Measurements from ENCODE around the gene ZBTB21.
A peak's percentile ranks its signal among the peaks of the same experiment; 100 is the strongest.

Gene ZBTB21

GRCh38 chr21:42026082-42026435 is 15.9 kb upstream of the ZBTB21 start:
- DNase-seq (ENCODE audit: low spot score) = no peak
- Histone ChIP-seq H2BK120ac (ENCODE audit: low read depth, low read length) (no peak overlapping the region), H3K23ac (ENCODE audit: low read depth, low read length, poor library complexity) (no peak overlapping the region), H3K79me1 (ENCODE audit: low read depth, low read length) (peaks cover 3% of the 10 kb centered on the region), H3K4me1 (ENCODE audit: control insufficient read depth in 2 of 2, insufficient read depth in 1 of 2, low read depth in 1 of 2, low read length in 2 of 2) (peaks cover 16 to 23% of the 10 kb centered on the region in 2 donors), H2BK5ac (ENCODE audit: low read length) (no peak overlapping the region), H3K4me2 (ENCODE audit: insufficient read depth, low read length, poor library complexity, severe bottlenecking) (no peak overlapping the region), H3K4me3 (ENCODE audit: low read length in 2 of 2) (no peak overlapping the region), H3K36me3 (replicated peaks in 1 of 2; ENCODE audit: control insufficient read depth in 2 of 2, insufficient read depth in 2 of 2, low read length in 2 of 2) (no peaks in the 10 kb centered on the region), H3K9ac (ENCODE audit: low read depth, low read length, poor library complexity) (no peak overlapping the region), H3K27me3 (ENCODE audit: control insufficient read depth in 3 of 3, insufficient read depth in 3 of 3, low read depth in 1 of 3, low read length in 3 of 3) (peaks cover 0 to 10% (median 0%) of the 10 kb centered on the region in 3 experiments), H2BK15ac (ENCODE audit: low read length) (peak overlapping the region; percentile 50), H2AFZ (ENCODE audit: low read length) (no peak overlapping the region), H3K4ac (ENCODE audit: low read length) (no peak overlapping the region), H3K27ac (replicated peaks; ENCODE audit: low read length) (no peak overlapping the region), H4K8ac (ENCODE audit: low read depth, low read length) (no peak overlapping the region), H2BK12ac (ENCODE audit: low read length) (no peak overlapping the region), H3K9me3 (replicated peaks in 1 of 2; ENCODE audit: control insufficient read depth in 2 of 2, insufficient read depth in 1 of 2, low read depth in 1 of 2, low read length in 2 of 2) (peaks cover 0 to 6% of the 10 kb centered on the region in 2 donors), H3K18ac (ENCODE audit: low read length) (peak overlapping the region; percentile 65), H4K91ac (ENCODE audit: low read depth, low read length, poor library complexity) (peak overlapping the region; percentile 61), H2AK5ac (ENCODE audit: low read depth, low read length) (peak overlapping the region; percentile 47), H3K14ac (ENCODE audit: low read length) (no peak overlapping the region)
- no CpG with 5 or more reads among the region's 9 CpGs for WGBS, 2 donors (ENCODE audit: extremely low coverage in 2 of 2, insufficient read length in 2 of 2, insufficient replicate concordance in 1 of 2)

GRCh38 chr21:42025376-42026081 is 15.4 kb upstream of the ZBTB21 start:
- no peak overlapping the region for H3K23ac ChIP-seq (ENCODE audit: low read depth, low read length, poor library complexity)
- H2BK12ac ChIP-seq (ENCODE audit: low read length) = no peak overlapping the region
- peaks cover 0 to 6% of the 10 kb centered on the region in 2 donors for H3K9me3 ChIP-seq (replicated peaks in 1 of 2; ENCODE audit: control insufficient read depth in 2 of 2, insufficient read depth in 1 of 2, low read depth in 1 of 2, low read length in 2 of 2)
- H2BK5ac ChIP-seq (ENCODE audit: low read length) = no peak overlapping the region
- H3K27ac ChIP-seq (replicated peaks; ENCODE audit: low read length) = no peak overlapping the region
- H3K4me2 ChIP-seq (ENCODE audit: insufficient read depth, low read length, poor library complexity, severe bottlenecking) = no peak overlapping the region
- peak overlapping the region; percentile 50 for H2BK15ac ChIP-seq (ENCODE audit: low read length)
- no peak overlapping the region for H4K91ac ChIP-seq (ENCODE audit: low read depth, low read length, poor library complexity)
- H2AK5ac ChIP-seq (ENCODE audit: low read depth, low read length) = peak overlapping the region; percentile 47
- H2AFZ ChIP-seq (ENCODE audit: low read length) = no peak overlapping the region
- no peak overlapping the region for H3K9ac ChIP-seq (ENCODE audit: low read depth, low read length, poor library complexity)
- H3K4ac ChIP-seq (ENCODE audit: low read length) = no peak overlapping the region
- WGBS, 2 donors (ENCODE audit: extremely low coverage in 2 of 2, insufficient read length in 2 of 2, insufficient replicate concordance in 1 of 2) = no CpG with 5 or more reads among the region's 12 CpGs
- H3K27me3 ChIP-seq (ENCODE audit: control insufficient read depth in 3 of 3, insufficient read depth in 3 of 3, low read depth in 1 of 3, low read length in 3 of 3) = peaks cover 0 to 6% (median 0%) of the 10 kb centered on the region in 3 experiments
- H3K79me1 ChIP-seq (ENCODE audit: low read depth, low read length) = peaks cover 3% of the 10 kb centered on the region
- H3K14ac ChIP-seq (ENCODE audit: low read length) = no peak overlapping the region
- peaks cover 17 to 26% of the 10 kb centered on the region in 2 donors for H3K4me1 ChIP-seq (ENCODE audit: control insufficient read depth in 2 of 2, insufficient read depth in 1 of 2, low read depth in 1 of 2, low read length in 2 of 2)
- DNase-seq (ENCODE audit: low spot score) = no peak
- no peak overlapping the region for H4K8ac ChIP-seq (ENCODE audit: low read depth, low read length)
- H3K36me3 ChIP-seq (replicated peaks in 1 of 2; ENCODE audit: control insufficient read depth in 2 of 2, insufficient read depth in 2 of 2, low read length in 2 of 2) = no peaks in the 10 kb centered on the region
- H2BK120ac ChIP-seq (ENCODE audit: low read depth, low read length) = no peak overlapping the region
- no peak overlapping the region for H3K4me3 ChIP-seq (ENCODE audit: low read length in 2 of 2)
- peak overlapping the region; percentile 42 for H3K18ac ChIP-seq (ENCODE audit: low read length)

GRCh38 chr21:42022906-42023305 is 12.7 kb upstream of the ZBTB21 start:
- H3K23ac ChIP-seq (ENCODE audit: low read depth, low read length, poor library complexity) = no peak overlapping the region
- H3K4me3 ChIP-seq (ENCODE audit: low read length in 2 of 2) = no peak overlapping the region
- H3K9me3 ChIP-seq (replicated peaks in 1 of 2; ENCODE audit: control insufficient read depth in 2 of 2, insufficient read depth in 1 of 2, low read depth in 1 of 2, low read length in 2 of 2) = peaks cover 0 to 6% of the 10 kb centered on the region in 2 donors
- no peak overlapping the region for H4K8ac ChIP-seq (ENCODE audit: low read depth, low read length)
- no peak overlapping the region for H2BK12ac ChIP-seq (ENCODE audit: low read length)
- H3K9ac ChIP-seq (ENCODE audit: low read depth, low read length, poor library complexity) = no peak overlapping the region
- no peak overlapping the region for H2BK15ac ChIP-seq (ENCODE audit: low read length)
- no peak overlapping the region for H3K18ac ChIP-seq (ENCODE audit: low read length)
- no peak overlapping the region for H3K14ac ChIP-seq (ENCODE audit: low read length)
- no peaks in the 10 kb centered on the region for H3K36me3 ChIP-seq (replicated peaks in 1 of 2; ENCODE audit: control insufficient read depth in 2 of 2, insufficient read depth in 2 of 2, low read length in 2 of 2)
- no peak overlapping the region for H4K91ac ChIP-seq (ENCODE audit: low read depth, low read length, poor library complexity)
- peaks cover 0 to 12% (median 0%) of the 10 kb centered on the region in 3 experiments for H3K27me3 ChIP-seq (ENCODE audit: control insufficient read depth in 3 of 3, insufficient read depth in 3 of 3, low read depth in 1 of 3, low read length in 3 of 3)
- H3K4ac ChIP-seq (ENCODE audit: low read length) = no peak overlapping the region
- H2BK5ac ChIP-seq (ENCODE audit: low read length) = no peak overlapping the region
- WGBS, 2 donors (ENCODE audit: extremely low coverage in 2 of 2, insufficient read length in 2 of 2, insufficient replicate concordance in 1 of 2) = no CpG with 5 or more reads among the region's 11 CpGs
- peaks cover 3% of the 10 kb centered on the region for H3K79me1 ChIP-seq (ENCODE audit: low read depth, low read length)
- H2BK120ac ChIP-seq (ENCODE audit: low read depth, low read length) = no peak overlapping the region
- no peak overlapping the region for H2AK5ac ChIP-seq (ENCODE audit: low read depth, low read length)
- no peak overlapping the region for H2AFZ ChIP-seq (ENCODE audit: low read length)
- no peak overlapping the region for H3K4me2 ChIP-seq (ENCODE audit: insufficient read depth, low read length, poor library complexity, severe bottlenecking)
- no peak for DNase-seq (ENCODE audit: low spot score)
- H3K27ac ChIP-seq (replicated peaks; ENCODE audit: low read length) = no peak overlapping the region
- H3K4me1 ChIP-seq (ENCODE audit: control insufficient read depth in 2 of 2, insufficient read depth in 1 of 2, low read depth in 1 of 2, low read length in 2 of 2) = peaks cover 17 to 26% of the 10 kb centered on the region in 2 donors

GRCh38 chr21:42022091-42022430 is 11.9 kb upstream of the ZBTB21 start:
- H3K36me3 ChIP-seq (replicated peaks in 1 of 2; ENCODE audit: control insufficient read depth in 2 of 2, insufficient read depth in 2 of 2, low read length in 2 of 2) = no peaks in the 10 kb centered on the region
- no peak overlapping the region for H4K91ac ChIP-seq (ENCODE audit: low read depth, low read length, poor library complexity)
- no peak overlapping the region for H4K8ac ChIP-seq (ENCODE audit: low read depth, low read length)
- H2BK12ac ChIP-seq (ENCODE audit: low read length) = no peak overlapping the region
- H3K4me3 ChIP-seq (ENCODE audit: low read length in 2 of 2) = peak overlapping the region in 1 of 2 donors; percentile 2
- peaks cover 17 to 25% of the 10 kb centered on the region in 2 donors for H3K4me1 ChIP-seq (ENCODE audit: control insufficient read depth in 2 of 2, insufficient read depth in 1 of 2, low read depth in 1 of 2, low read length in 2 of 2)
- peak overlapping the region; percentile 0 for H3K18ac ChIP-seq (ENCODE audit: low read length)
- no peak overlapping the region for H2BK15ac ChIP-seq (ENCODE audit: low read length)
- no peak overlapping the region for H3K4ac ChIP-seq (ENCODE audit: low read length)
- no CpG with 5 or more reads among the region's 12 CpGs for WGBS, 2 donors (ENCODE audit: extremely low coverage in 2 of 2, insufficient read length in 2 of 2, insufficient replicate concordance in 1 of 2)
- no peak overlapping the region for H3K14ac ChIP-seq (ENCODE audit: low read length)
- no peak overlapping the region for H3K23ac ChIP-seq (ENCODE audit: low read depth, low read length, poor library complexity)
- DNase-seq (ENCODE audit: low spot score) = no peak
- peaks cover 0 to 4% of the 10 kb centered on the region in 2 donors for H3K9me3 ChIP-seq (replicated peaks in 1 of 2; ENCODE audit: control insufficient read depth in 2 of 2, insufficient read depth in 1 of 2, low read depth in 1 of 2, low read length in 2 of 2)
- H2BK5ac ChIP-seq (ENCODE audit: low read length) = no peak overlapping the region
- H2AFZ ChIP-seq (ENCODE audit: low read length) = peak overlapping the region; percentile 84
- H3K27me3 ChIP-seq (ENCODE audit: control insufficient read depth in 3 of 3, insufficient read depth in 3 of 3, low read depth in 1 of 3, low read length in 3 of 3) = peaks cover 0 to 12% (median 0%) of the 10 kb centered on the region in 3 experiments
- H2BK120ac ChIP-seq (ENCODE audit: low read depth, low read length) = no peak overlapping the region
- peak overlapping the region; percentile 35 for H3K27ac ChIP-seq (replicated peaks; ENCODE audit: low read length)
- H3K9ac ChIP-seq (ENCODE audit: low read depth, low read length, poor library complexity) = no peak overlapping the region
- no peak overlapping the region for H2AK5ac ChIP-seq (ENCODE audit: low read depth, low read length)
- H3K79me1 ChIP-seq (ENCODE audit: low read depth, low read length) = peaks cover 3% of the 10 kb centered on the region
- peak overlapping the region; percentile 38 for H3K4me2 ChIP-seq (ENCODE audit: insufficient read depth, low read length, poor library complexity, severe bottlenecking)

Measured in neuronal stem cell (in vitro differentiated cells).